COLO668 (cell line): ENCODE data around the gene PAOX.
"Not testable (repeated sequence)": the region's sequence is repeated elsewhere in the genome, so short reads cannot be mapped to it uniquely, and the experiment has no call there.

Experiments
- DNase-seq: peaks from one replicate; lab custom pipeline; 2025; ENCODE audit not compliant: unreplicated experiment; lab: John Stamatoyannopoulos, UW

Gene PAOX

DNA sequence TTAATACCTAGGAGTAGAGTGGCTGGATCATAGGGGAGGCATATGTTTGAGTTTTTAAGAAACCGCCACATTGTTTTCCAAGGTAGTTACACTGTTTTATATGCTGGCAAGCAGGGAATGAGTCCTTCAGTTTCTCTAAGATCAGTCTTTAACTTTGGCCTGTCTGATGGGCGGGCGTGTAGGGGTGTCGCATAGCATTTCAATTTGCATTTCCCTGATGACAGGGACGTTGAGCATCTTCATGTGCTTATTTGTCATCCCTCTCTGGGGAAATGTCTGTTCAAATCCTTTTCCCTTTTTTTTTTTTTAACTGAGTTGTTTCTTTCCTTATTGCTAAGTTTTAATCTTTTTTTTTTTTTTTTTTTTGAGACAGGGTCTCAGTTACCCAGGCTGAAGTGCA lies 24.7 kb downstream of the PAOX start:
- DNase-seq = no peak

DNA sequence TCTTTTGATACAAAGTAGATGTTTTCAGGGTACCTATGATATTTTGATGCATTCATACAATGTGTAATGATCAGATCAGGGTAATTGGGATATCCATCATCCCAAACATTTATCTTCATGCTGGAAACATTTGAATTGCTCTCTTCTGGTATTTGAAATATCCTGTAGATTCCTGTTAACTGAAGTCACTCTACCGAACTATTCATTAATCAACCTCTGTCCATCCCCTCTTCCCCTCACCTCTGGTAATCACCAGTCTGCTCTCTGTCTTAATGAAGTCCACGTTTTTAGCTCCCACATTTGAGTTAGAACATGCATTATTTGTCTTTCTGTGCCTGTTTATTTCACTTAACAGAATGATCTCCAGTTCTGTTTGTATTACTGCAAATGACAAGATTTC lies 26.2 kb downstream of the PAOX start:
- no peak for DNase-seq

DNA sequence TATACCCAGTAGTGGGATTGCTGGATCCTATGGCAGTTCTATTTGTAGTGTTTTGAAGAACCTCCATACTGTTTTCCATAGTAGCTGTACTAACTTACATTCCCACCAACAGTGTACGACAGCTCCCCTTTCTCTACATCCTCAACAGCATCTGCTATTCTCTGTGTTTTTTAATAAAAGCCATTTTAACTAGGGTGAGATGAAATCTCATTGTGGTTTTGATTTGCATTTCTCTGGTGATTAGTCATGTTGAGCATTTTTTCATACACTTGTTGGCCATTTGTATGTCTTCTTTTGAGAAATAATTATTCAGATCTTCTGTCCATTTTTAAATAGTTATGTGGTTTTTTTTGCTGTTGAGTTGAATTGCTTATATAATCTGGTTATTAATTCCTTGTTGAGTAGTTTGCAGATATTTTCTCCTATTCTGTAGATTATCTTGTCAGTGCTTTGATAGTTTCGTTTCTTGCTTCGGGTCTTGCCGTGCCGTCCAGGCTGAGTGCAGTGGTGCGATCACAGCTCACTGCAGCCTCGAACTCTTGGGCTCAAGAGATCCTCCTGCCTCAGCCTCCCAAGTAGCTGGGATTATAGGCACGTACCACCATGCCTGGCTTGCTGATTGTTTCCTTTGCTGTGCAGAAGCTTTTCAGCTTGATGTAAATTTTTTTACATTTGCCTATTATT lies 26.9 kb downstream of the PAOX start:
- no peak for DNase-seq

DNA sequence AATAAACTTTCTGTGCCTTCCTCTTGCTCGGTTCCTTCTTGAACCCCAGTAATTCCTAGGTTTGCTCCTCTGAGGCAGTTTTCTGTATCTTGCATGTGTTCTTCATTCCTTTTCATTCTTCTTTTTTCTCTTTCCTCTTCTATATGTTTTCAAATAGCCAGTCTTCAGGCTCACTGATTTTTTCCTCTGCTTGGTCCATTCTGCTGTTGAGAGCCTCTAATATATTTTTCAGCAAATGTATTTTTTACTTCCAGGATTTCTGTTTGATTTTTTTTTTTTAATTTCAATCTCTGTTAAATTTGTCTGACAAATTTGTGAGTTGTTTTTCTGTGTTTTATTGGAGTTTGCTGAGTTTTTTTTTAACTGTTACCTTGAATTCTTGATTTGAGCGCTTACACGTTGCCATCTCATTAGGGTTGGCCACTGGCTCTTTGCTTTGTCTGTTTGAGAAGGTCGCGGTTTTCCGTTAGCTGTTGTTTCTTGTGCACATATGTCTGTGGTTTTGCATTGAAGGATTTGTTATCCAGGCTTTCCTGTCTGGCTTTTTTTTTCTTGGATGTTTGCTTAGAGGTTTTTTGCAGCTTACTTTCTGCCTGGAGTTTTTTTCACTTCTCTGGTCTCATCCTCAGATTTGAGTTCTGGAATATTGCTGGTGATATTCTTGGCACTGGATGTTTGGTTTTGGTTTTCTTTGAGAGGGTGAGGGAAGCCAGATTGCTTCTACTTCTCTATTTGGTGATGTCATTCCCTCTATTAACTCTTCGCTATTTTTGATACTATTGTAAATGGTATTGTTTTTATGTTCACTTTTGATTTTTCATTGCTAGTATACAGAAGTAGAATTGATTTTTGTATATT lies 32.7 kb downstream of the PAOX start:
- no peak for DNase-seq

DNA sequence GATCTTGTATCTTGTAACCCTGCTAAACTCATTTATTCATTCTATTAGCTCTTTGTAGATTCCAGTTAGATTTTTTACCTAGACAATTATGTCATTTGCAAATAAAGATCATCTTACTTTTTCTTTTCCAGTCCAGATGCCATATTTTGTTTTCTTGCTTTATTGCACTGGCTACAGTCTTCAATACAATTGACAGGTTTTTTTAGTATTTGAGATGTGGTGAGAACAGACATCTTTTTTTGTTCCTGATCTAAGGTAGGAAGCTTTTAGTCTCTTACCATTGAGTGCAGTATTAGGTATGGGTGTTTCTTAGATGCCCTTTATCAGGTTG lies 33.3 kb downstream of the PAOX start:
- no peak for DNase-seq

DNA sequence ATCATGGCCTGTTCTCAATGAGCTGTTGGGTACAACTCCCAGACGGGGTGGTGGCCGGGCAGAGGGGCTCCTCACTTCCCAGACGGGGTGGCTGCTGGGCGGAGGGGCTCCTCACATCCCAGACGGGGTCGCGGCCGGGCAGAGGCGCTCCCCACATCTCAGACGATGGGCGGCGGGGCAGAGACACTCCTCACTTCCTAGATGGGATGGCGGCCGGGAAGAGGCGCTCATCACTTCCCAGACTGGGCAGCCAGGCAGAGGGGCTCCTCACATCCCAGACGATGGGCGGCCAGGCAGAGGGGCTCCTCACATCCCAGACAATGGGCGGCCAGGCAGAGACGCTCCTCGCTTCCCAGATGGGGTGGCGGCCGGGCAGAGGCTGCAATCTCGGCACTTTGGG lies 35.3 kb downstream of the PAOX start:
- DNase-seq = not testable (repeated sequence)

DNA sequence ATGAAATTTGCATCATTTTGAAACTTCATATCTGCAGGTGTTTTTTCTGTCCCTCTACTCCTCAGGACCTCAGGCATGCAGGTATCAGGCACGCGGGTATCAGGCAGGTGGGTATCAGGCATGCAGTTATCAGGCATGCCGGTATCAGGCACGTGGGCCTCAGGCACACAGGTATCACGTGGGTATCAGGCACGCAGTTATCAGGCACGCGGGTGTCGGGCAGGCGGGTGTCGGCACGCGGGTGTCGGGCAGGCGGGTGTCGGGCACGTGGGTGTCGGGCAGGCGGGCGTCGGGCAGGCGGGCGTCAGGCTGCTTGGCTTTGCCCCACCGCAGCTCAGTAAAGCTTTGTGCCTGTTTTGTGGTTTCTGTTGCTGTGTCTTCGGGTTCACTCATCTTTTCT lies 36.7 kb downstream of the PAOX start:
- DNase-seq = no peak

DNA sequence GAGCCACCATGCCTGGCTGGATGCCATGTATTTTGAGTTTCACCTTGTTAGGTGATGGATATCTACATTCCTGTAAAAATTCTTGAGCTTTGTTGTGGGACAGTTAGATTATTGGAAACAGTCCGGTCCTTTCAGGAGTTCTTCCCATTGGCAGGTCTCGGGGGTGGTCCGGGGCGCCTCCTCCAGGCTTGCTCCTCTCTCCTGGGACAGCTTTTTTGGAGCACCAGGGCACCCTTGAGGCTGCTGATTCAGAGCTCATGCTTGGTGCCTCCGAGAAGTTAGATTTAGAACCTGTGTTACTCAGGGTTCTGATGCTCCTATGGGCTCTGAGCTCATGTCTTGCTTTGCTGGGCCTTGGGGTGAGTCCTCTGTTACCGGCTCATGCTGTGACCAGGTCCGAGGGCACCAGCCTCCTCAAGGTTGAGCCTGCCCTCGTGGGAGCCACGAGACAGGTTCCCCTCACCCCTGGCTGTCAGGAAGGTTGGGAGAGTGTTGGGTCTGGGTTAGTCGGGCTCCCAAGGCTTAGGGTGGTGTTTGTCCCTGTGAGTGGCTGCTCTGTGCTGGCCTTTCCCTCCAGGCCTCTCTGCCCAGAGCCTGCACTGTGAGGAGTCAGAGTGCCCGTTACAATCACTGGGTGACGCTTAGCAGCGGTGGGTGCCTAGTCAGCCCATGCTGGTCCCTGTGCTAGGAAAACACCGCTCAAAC lies 39.4 kb downstream of the PAOX start:
- DNase-seq = no peak

DNA sequence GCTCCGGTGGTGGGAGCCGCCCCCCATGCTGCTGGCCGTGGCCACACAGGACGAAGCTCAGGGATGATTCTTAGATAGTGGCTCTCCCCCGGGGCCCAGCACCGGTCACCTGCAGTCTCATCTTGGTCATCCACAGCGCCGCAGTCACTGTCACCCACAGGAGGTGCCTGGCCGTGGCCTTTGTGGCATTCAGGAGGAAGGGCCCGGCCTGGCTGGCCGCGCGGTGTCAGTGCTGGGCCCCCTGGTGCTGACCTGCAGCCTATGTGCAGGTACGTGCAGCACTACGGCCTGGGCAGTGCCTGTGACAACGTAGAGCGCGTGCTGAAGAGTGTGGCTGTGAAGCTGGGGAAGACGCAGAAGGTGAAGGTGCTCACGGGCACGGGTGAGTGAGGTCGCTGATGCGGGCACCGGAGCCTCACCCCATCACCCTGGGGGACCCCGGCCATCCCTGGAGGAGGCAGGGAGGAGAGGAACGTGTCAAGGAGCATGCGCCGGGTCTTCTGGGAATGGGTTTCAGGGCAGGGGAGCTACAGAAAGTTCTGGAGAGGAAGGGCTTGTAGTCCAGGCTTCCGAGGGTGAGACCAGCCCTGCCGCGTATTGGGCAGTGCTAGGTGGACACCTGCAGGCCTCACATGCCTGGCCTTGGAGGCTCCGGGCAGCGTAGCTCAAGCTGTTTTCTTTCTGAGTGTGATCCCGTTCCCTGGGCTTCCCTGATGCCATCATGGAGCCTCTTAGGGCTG lies 40.3 kb downstream of the PAOX start:
- no peak for DNase-seq

DNA sequence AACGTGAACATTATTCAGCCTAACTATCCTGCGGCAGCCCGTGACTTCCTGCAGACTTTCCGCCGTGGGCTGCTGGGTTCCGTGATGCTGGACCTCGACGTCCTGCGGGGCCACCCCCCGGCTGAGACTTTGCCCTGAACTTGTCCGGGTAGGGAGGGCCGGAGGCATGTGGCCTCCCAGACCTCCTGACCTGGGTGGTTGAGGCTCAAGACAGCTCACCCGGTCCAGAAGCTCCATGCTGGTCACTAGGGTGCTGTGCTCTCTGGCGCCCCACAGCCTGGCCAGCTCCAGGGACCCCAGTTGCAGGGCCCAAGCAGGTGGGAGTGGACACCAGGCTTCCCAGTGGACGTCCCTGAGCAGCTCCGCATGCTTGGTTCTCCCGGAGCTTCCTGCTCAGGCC lies 41.0 kb downstream of the PAOX start:
- DNase-seq = no peak

DNA sequence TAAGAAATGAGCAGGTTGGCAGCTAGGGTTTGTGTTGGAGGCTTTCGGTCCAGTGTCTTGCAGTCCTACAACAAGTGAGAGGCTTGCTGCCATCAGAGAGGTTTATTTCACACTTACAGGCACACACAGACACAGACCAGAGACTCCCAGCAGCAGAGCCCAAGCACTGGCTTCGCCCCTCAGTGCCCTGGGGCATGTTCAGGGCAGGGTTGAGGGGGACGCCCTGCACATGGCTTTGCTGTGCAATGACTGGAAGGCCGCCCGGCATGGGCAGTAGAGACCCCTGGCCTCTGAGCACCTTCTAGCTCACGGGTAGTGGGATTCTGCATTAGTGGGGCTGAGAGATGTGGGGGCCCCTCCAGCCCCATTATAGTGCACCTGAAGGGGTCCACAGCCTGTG lies 41.5 kb downstream of the PAOX start:
- DNase-seq = no peak

DNA sequence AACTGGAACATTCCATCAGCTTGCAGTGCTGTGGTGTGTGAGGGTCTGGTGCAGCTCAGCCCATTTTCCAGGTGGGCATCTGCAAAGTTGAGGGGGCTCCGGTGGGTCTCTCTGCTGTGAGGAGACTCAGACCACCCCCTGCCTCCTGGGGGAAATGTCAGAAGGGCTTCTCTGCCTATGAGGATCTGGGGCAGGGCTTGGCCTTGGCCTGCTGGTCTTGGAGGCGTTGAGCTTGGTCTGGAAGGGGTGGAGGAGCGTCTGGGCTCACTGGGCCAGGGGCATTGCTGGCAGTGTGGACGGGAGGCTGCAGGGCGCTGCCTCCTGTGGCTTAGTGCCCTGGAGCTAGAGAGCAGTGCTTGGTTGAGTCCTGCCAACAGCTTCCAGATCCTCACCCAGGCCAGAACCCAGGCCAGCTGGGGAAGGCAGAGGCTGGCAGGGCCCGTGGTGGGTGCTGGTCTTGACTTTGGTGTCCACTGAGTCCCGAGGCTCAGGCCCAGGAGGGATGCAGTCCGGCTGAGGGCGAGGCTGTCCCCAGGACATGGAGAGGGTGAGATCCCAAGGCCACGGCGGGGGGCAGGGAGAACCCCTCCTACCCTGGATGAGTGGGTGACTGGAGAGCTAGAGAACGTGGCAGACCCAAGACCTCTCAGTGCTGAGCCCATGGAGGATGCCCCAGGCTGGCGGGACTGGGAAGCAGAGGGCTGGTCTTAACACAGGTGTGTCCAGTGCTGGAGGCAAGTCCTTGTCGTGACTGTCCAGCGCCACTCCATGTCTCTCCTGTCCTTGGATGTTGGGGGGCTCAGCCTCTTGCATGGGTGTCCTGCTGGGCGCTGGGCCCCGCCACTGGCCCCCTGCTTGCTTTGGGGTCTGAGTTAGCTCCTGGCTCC lies 42.5 kb downstream of the PAOX start:
- DNase-seq = no peak

DNA sequence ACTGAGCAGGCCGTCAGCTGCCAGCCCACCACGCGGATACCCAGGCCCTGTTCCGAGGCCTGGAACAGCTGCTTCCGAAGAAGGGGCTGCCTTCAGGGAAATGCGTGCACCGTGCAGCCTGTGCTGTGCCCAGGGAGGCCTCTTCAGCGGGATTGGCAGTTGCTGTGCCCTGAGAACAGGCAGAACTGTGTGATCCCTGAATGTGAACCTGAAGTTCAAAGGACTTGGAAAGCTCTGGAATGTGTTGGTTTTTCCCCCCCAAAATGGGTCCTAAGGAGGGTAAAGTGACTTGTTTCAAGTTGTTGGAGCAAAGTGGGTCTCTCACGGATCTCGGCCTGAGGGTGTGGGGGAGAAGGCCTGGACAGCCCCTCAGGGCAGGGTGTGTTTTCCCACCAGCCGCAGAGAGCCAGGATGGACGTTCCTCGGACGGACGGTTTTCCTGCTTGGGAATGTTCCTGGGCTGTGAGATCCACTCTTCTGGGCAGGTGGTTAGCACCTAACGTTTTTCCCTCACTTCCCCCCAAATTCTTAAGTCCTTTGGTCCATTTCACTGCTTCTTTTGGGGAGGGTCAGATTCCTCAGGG lies 43.3 kb downstream of the PAOX start:
- no peak for DNase-seq

DNA sequence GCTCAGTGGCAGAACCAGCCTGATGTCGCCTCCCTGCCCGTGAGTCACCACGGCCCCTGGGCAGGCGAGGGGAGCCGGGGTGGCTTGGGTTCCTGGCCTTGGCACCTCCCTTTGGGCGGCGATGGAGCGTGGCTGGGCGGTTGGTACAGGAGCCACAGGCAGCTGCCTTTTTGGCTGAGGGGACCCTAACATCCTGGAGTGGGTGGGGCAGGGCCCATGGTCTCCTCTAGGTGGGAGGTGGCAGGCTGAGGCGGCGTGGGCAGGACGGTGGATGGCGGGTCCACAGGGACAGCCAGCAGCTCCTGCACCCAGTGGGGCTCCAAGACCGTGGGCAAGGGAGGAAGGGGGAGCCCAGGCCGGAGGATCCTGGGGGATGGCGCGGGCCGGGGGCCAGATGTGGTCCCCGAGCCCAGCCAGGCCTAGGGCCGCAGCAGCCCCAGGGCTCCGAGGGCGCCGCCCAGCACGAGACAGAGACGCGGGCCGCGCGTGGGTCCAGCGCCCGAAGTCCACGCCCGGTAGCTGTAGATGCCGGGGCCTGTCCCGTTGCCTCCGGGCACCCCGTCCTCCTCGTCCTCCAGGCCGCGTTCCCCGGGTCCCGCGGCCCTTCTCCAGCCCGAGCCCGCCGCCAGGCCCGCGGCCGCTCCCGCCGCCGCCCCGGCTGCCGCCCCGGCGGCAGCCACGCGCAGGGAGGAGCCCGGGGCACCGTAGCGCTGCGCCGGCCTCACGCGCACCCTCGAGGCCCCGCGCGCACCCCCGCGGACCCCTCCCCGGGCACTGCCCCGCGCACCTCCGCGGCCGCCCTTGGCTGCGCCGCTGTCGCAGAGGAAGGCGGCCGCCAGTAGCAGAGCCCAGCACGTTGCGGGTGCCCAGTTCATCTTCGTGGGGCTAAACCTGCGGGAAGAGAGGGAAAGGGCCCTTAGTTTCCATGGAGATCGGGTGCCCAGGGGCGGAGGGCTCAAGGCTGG lies 44.0 kb downstream of the PAOX start:
- DNase-seq = no peak

DNA sequence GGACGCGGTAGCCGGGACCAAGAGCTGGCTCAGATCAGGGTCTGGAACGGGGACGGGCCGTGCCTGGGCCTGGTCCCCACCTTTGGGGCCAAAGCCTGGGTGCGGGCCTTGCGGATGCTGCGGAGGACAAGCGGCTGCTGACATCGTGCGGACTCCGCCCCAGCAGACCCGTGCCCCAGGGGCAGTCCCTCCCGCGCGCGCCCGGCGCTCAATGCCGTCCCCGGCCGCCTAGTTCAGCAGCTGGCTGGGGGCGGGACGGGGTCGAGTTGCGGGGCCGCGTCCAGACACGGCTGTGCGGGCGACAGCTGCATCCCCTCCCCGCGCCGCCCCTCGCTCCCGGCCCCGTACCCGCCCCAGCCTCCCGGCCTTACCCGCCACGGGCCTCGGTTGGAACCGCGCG lies 45.0 kb downstream of the PAOX start:
- not testable (repeated sequence) for DNase-seq

DNA sequence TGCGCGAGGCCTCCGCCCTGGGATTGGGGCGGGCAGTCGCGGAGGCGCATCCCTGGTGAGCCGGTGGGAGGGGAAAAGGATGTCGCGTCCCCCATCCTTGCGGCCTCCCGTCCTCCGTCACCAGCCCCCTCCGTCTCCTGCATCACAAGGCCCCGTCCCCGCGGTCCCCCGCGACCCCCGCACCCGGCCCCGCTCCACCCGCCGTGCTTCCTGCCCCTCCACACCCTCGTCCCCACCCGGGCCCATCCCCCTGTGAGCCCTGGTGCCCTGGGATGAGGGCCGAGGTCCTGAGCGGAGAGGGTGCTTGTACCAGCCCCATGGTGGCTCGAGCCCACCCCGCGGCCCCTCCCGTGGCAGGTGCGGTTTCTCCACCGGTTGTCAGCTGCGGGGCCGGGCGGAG lies 45.5 kb downstream of the PAOX start, which contains the start of gene SPRN:
Gene SPRN, minus strand, starts transcription at position 25 of the 400 bp plus-strand sequence. CDS start 944 bp downstream, outside the sequence.
- not testable (repeated sequence) for DNase-seq

DNA sequence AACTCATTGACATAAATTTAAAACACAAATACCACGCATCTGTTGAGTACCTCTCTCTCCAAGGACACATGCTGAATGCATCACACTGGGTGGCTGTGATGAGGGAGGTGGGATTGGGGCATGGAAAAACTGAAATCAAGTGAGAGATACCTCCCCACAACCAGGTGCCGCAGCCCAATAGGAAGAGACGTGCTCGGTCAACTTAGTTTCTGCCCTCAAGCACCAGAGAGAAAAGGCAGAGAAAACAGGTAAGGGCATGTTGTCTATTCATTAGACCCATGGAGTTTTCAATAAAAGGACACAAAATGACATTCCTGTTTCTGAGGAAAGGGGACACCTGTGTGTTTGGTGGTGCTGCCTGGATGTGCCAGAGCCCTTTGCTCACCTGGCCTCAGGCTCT lies 50.5 kb downstream of the PAOX start:
- not testable (repeated sequence) for DNase-seq

DNA sequence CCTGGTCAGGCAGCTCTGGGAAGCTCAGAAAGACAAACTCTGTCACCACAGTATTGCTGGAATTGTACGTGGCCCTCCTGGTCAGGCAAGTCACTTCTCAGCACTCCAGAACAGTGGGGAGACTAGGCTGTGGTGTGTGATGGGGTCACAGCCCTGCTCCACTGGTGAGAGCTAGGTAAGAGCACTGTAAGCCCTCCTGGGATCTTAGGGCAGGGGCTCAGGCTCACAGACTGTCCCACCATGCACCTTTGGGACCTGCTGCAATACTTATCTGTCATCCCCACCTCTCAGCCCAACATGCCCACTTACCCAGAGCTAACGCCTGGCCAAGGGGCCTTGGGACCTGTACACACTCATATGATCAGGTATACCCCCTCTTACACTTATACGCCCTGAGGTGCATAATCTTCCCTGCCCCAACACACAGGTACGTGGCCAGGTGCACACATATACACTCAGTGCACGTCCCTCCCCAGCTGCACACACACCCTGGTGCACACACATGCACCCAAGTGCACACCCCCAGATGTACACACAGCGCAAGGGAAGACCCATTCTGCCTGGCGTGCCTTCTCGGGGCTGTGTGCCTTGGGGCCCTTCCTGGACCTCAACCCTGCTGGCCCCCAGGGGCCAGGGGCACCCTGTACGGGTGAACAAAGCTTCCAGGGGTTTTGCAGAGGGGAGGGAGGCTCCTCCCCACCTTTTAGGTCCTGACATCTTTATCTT lies 53.0 kb downstream of the PAOX start:
- DNase-seq = not testable (repeated sequence)
